HEK293 (cell line): ENCODE results near the gene SEMA3F.

Experiments
- CTCF ChIA-PET: fragments of 350-600 bp; formaldehyde crosslinking; extraction: SDS; loops from one replicate; lab custom pipeline; 2021; ENCODE audit warnings: antibody characterized with exemption; lab: Yijun Ruan, JAX
- POLR2A ChIA-PET: fragments of 300-600 bp; formaldehyde crosslinking; extraction: SDS; loops from one replicate; lab custom pipeline; 2020; ENCODE audit warnings: antibody characterized with exemption, inconsistent platforms; lab: Yijun Ruan, JAX
- H3K27ac ChIP-seq: fragments of 200-500 bp; sonication (Bioruptor generic); 2 replicates; pipeline ENCODE4 v1.5.1; 2014; ENCODE audit warnings: low read depth, low read length, control low read depth, inconsistent platforms; ENCODE audit errors: extremely low read depth
- H3K36me3 ChIP-seq, 2 experiments: fragments of 200-500 bp in 1 of 2; sonication (Bioruptor generic) in 1 of 2; 1 replicate in 1 of 2; 2 replicates in 1 of 2; pipeline ENCODE4 v1.5.1; 2014 to 2017; ENCODE audit warnings: inconsistent platforms in 2 of 2, low read length in 2 of 2; ENCODE audit not compliant: control insufficient read depth in 2 of 2, insufficient read depth in 1 of 2
- H3K4me1 ChIP-seq: fragments of 200-500 bp; sonication (Bioruptor generic); 2 replicates; pipeline ENCODE4 v1.5.1; 2014; ENCODE audit warnings: mild to moderate bottlenecking, low read length, inconsistent platforms; ENCODE audit not compliant: control insufficient read depth, insufficient read depth
- H3K4me3 ChIP-seq: 2 replicates; pipeline ENCODE4 v1.5.1; 2011; ENCODE audit warnings: low read depth, mild to moderate bottlenecking, control low read depth, low read length, moderate library complexity
- H3K9me3 ChIP-seq: fragments of 200-500 bp; sonication (Bioruptor generic); 2 replicates; pipeline ENCODE4 v1.5.1; 2014; ENCODE audit warnings: low read depth, low read length, inconsistent platforms; ENCODE audit not compliant: control insufficient read depth, insufficient read depth
- BCL6B ChIP-seq: fragments of 450-650 bp; formaldehyde crosslinking; IDR thresholded peaks from 2 replicates; pipeline ENCODE4 v1.5.1; 2017; ENCODE audit warnings: missing biosample characterization, missing genetic modification characterization
- FEZF1 ChIP-seq: fragments of 450-650 bp; formaldehyde crosslinking; IDR thresholded peaks from 2 replicates; pipeline ENCODE4 v1.5.1; 2016; ENCODE audit warnings: missing biosample characterization, missing genetic modification characterization
- GFI1B ChIP-seq: fragments of 450-650 bp; formaldehyde crosslinking; IDR thresholded peaks from 2 replicates; pipeline ENCODE4 v1.5.1; 2016; ENCODE audit warnings: missing biosample characterization, missing genetic modification characterization
- GLIS1 ChIP-seq: fragments of 450-650 bp; formaldehyde crosslinking; IDR thresholded peaks from 2 replicates; pipeline ENCODE4 v1.5.1; 2016; ENCODE audit warnings: missing biosample characterization, missing genetic modification characterization
- HOXC10 ChIP-seq: sonication (generic); formaldehyde crosslinking; IDR thresholded peaks from 2 replicates; pipeline ENCODE4 v1.8.1; 2023; ENCODE audit warnings: mild to moderate bottlenecking, missing genetic modification reagents
- HOXD13 ChIP-seq: sonication (generic); formaldehyde crosslinking; IDR thresholded peaks from 2 replicates; pipeline ENCODE4 v1.8.0; 2022; ENCODE audit warnings: missing genetic modification reagents, borderline replicate concordance
- PATZ1 ChIP-seq: fragments of 450-650 bp; formaldehyde crosslinking; IDR thresholded peaks from 2 replicates; pipeline ENCODE4 v1.5.1; 2016; ENCODE audit warnings: missing biosample characterization, missing genetic modification characterization
- PRDM10 ChIP-seq: fragments of 450-650 bp; formaldehyde crosslinking; IDR thresholded peaks from 2 replicates; pipeline ENCODE4 v1.5.1; 2016; ENCODE audit warnings: missing biosample characterization, missing genetic modification characterization
- ZNF133 ChIP-seq: fragments of 450-650 bp; formaldehyde crosslinking; IDR thresholded peaks from 2 replicates; pipeline ENCODE4 v1.5.1; 2016; ENCODE audit warnings: missing biosample characterization, missing genetic modification characterization
- ZNF157 ChIP-seq: fragments of 450-650 bp; formaldehyde crosslinking; IDR thresholded peaks from 2 replicates; pipeline ENCODE4 v1.5.1; 2016; ENCODE audit warnings: missing biosample characterization, missing genetic modification characterization
- ZNF19 ChIP-seq: fragments of 450-650 bp; formaldehyde crosslinking; IDR thresholded peaks from 2 replicates; pipeline ENCODE4; 2016; ENCODE audit warnings: missing biosample characterization, missing genetic modification characterization, low read depth
- ZNF211 ChIP-seq: fragments of 450-650 bp; formaldehyde crosslinking; IDR thresholded peaks from 2 replicates; pipeline ENCODE4 v1.5.1; 2016; ENCODE audit warnings: low read depth, missing biosample characterization, missing genetic modification characterization
- ZNF214 ChIP-seq: fragments of 450-650 bp; formaldehyde crosslinking; IDR thresholded peaks from 2 replicates; pipeline ENCODE4 v1.5.1; 2017; ENCODE audit warnings: missing biosample characterization, mild to moderate bottlenecking, missing genetic modification characterization, borderline replicate concordance
- ZNF248 ChIP-seq: fragments of 450-650 bp; formaldehyde crosslinking; IDR thresholded peaks from 2 replicates; pipeline ENCODE4 v1.5.1; 2017; ENCODE audit warnings: missing biosample characterization, missing genetic modification characterization
- ZNF302 ChIP-seq: fragments of 450-650 bp; formaldehyde crosslinking; IDR thresholded peaks from 2 replicates; pipeline ENCODE4 v1.5.1; 2016; ENCODE audit warnings: missing biosample characterization, missing genetic modification characterization, low read depth
- ZNF398 ChIP-seq: fragments of 450-650 bp; formaldehyde crosslinking; IDR thresholded peaks from 2 replicates; pipeline ENCODE4 v1.5.1; 2017; ENCODE audit warnings: missing biosample characterization, missing genetic modification characterization
- ZNF488 ChIP-seq: fragments of 450-650 bp; formaldehyde crosslinking; IDR thresholded peaks from 2 replicates; pipeline ENCODE4 v1.5.1; 2016; ENCODE audit warnings: missing biosample characterization, missing genetic modification characterization
- ZNF600 ChIP-seq: fragments of 450-650 bp; formaldehyde crosslinking; IDR thresholded peaks from 2 replicates; pipeline ENCODE4 v1.5.1; 2016; ENCODE audit warnings: missing biosample characterization, missing genetic modification characterization
- ZNF624 ChIP-seq: fragments of 450-650 bp; formaldehyde crosslinking; IDR thresholded peaks from 2 replicates; pipeline ENCODE4 v1.5.1; 2017; ENCODE audit warnings: missing biosample characterization, missing genetic modification characterization
- ZNF777 ChIP-seq: fragments of 450-650 bp; formaldehyde crosslinking; IDR thresholded peaks from 2 replicates; pipeline ENCODE4 v1.5.1; 2017; ENCODE audit warnings: missing biosample characterization, missing genetic modification characterization, borderline replicate concordance
- ZSCAN16 ChIP-seq: fragments of 450-650 bp; formaldehyde crosslinking; IDR thresholded peaks from 2 replicates; pipeline ENCODE4 v1.5.1; 2016; ENCODE audit warnings: missing biosample characterization, missing genetic modification characterization
- ZSCAN23 ChIP-seq: fragments of 450-650 bp; formaldehyde crosslinking; IDR thresholded peaks from 2 replicates; pipeline ENCODE4 v1.5.1; 2016; ENCODE audit warnings: missing biosample characterization, missing genetic modification characterization

Gene SEMA3F

GRCh38 chr3:50125541-50126286 is 29.4 kb upstream of the SEMA3F start:
- H3K36me3 ChIP-seq, result peaks cover 0 to 12% of the 10 kb centered on the region in 2 experiments; a peak in 1 of 3 replicates
- H3K4me3 ChIP-seq, result no peak overlapping the region
- no peaks in the 10 kb centered on the region for H3K9me3 ChIP-seq
- ChIA-PET POLR2A (interaction anchor here (0.6 kb wide), 1 partner anchor 196 kb away, joined by 3 read pairs; no protein-coding TSS in a partner anchor), CTCF (interaction anchor here (0.5 to 1.3 kb wide), 4 partner anchors 10 to 199 kb away, joined by 3 read pairs; no protein-coding TSS in a partner anchor)
- peaks cover 7% of the 10 kb centered on the region for H3K4me1 ChIP-seq
- TF ChIP-seq HOXD13 (CRISPR knock-in tag), result no peak
- no peak for TF ChIP-seq ZNF488
- TF ChIP-seq GLIS1 (tag by site-specific recombination), result peak; percentile 87
- peak; percentile 59 for TF ChIP-seq ZNF398
- no peak for TF ChIP-seq ZNF157
- no peak overlapping the region for H3K27ac ChIP-seq

GRCh38 chr3:50126287-50127211 is 28.6 kb upstream of the SEMA3F start:
- H3K4me1 ChIP-seq, result peaks cover 7% of the 10 kb centered on the region
- H3K27ac ChIP-seq, result no peak overlapping the region; the same call in 1 of the 2 replicates
- ChIA-PET CTCF (interaction anchor here (0.6 to 1.3 kb wide), 6 partner anchors 10 to 99 kb away, joined by 3 read pairs; partner anchors contain the start of gene GNAT1), POLR2A (interaction anchor here (0.6 kb wide), 1 partner anchor 195 kb away, joined by 3 read pairs; no protein-coding TSS in a partner anchor)
- H3K9me3 ChIP-seq, result no peaks in the 10 kb centered on the region
- peaks cover 0 to 5% of the 10 kb centered on the region in 2 experiments; a peak in 1 of 3 replicates for H3K36me3 ChIP-seq
- no peak overlapping the region for H3K4me3 ChIP-seq
- TF ChIP-seq ZNF600 (tag by site-specific recombination) (no peak), HOXC10 (no peak), ZNF214 (tag by site-specific recombination) (no peak), ZNF211 (tag by site-specific recombination) (no peak), ZNF19 (tag by site-specific recombination) (no peak), ZSCAN23 (tag by site-specific recombination) (no peak), PATZ1 (tag by site-specific recombination) (peak; percentile 23; the same call in 1 of the 2 replicates), BCL6B (peak; percentile 70), PRDM10 (tag by site-specific recombination) (peak; percentile 49; the same call in 1 of the 2 replicates), ZNF777 (no peak), FEZF1 (no peak), ZNF624 (no peak), ZNF248 (no peak), ZSCAN16 (tag by site-specific recombination) (no peak), ZNF133 (tag by site-specific recombination) (no peak), GLIS1 (tag by site-specific recombination) (0 out of 2 replicates have a peak, but pooled peaks have one; percentile 35), GFI1B (tag by site-specific recombination) (no peak), ZNF302 (tag by site-specific recombination) (no peak)
